ENCODE data around the gene COMMD7.

Gene COMMD7
- 14.3 to 15.9 reads per million in 2 donors for total RNA-seq

- DNase-seq, result peak; percentile 28 to 90 (median 52)
Observed at GRCh38 chr20:32743237-32744112, at the start of gene COMMD7. Gene COMMD7, minus strand, starts transcription at chr20:32743467. Its CDS starts 76 bp downstream, at chr20:32743391.

GRCh38 chr20:32792731-32793458 is 49.6 kb upstream of the COMMD7 start:
- no peak for DNase-seq

GRCh38 chr20:32792316-32792715 is 49.0 kb upstream of the COMMD7 start:
- peak in 1 of 5 experiments; percentile 16 for DNase-seq

GRCh38 chr20:32790751-32791057 is 47.4 kb upstream of the COMMD7 start:
- DNase-seq, result no peak

GRCh38 chr20:32789896-32790750 is 46.9 kb upstream of the COMMD7 start:
- DNase-seq, result peak; percentile 19 to 67 (median 54)

GRCh38 chr20:32787168-32787567 is 43.9 kb upstream of the COMMD7 start:
- no peak for DNase-seq

- no peak for DNase-seq
Observed at GRCh38 chr20:32786059-32786760, 42.9 kb upstream of the COMMD7 start.

GRCh38 chr20:32784369-32785080 is 41.3 kb upstream of the COMMD7 start:
- DNase-seq, result no peak

- no peak for DNase-seq
Observed at GRCh38 chr20:32780749-32781655, 37.7 kb upstream of the COMMD7 start.

GRCh38 chr20:32780278-32780677 is 37.0 kb upstream of the COMMD7 start:
- no peak for DNase-seq

GRCh38 chr20:32779500-32780211 is 36.4 kb upstream of the COMMD7 start:
- no peak for DNase-seq

GRCh38 chr20:32777177-32777956 is 34.1 kb upstream of the COMMD7 start:
- no peak for DNase-seq

GRCh38 chr20:32775336-32775991 is 32.2 kb upstream of the COMMD7 start:
- DNase-seq, result no peak

GRCh38 chr20:32773855-32774254 is 30.6 kb upstream of the COMMD7 start:
- DNase-seq, result no peak

- DNase-seq, result no peak
Observed at GRCh38 chr20:32773223-32773622, 30.0 kb upstream of the COMMD7 start.

- no peak for DNase-seq
Observed at GRCh38 chr20:32772046-32772445, 28.8 kb upstream of the COMMD7 start.

- DNase-seq, result no peak
Observed at GRCh38 chr20:32767418-32768198, 24.3 kb upstream of the COMMD7 start.

All from T-helper 2 cell (primary cell).